SK-N-SH (cell line): Measurements from ENCODE around the gene MMP13. TPM values are rescaled to one million over a fixed set of nuclear protein-coding genes. Genes with fewer than 3 reads are reported as not detected.
"Not testable (repeated sequence)": the region's sequence is repeated elsewhere in the genome, so short reads cannot be mapped to it uniquely, and the experiment has no call there.

Experiments used
- CTCF ChIA-PET: fragments of 300-600, 350-600 bp; formaldehyde crosslinking; extraction: SDS; loops from one replicate; lab custom pipeline; 2021; lab: Yijun Ruan, JAX
- POLR2A ChIA-PET: fragments of 350-600 bp; sonication (Branson Sonifier 250); formaldehyde crosslinking; extraction: SDS; loops from one replicate; lab custom pipeline; 2020; ENCODE audit warnings: antibody characterized with exemption, inconsistent platforms; lab: Yijun Ruan, JAX
- DNase-seq: peaks from one replicate; pipeline ENCODE4 v3.0.0; 2012
- H2AFZ ChIP-seq: fragments of 200-600 bp; sonication (generic); 2 replicates; pipeline ENCODE4 v1.8.1; 2016; ENCODE audit warnings: antibody characterized with exemption, mild to moderate bottlenecking, low read depth
- H3F3A ChIP-seq: fragments of 200-600 bp; sonication (generic); replicated peaks from 2 replicates; pipeline ENCODE3; 2016; ENCODE audit warnings: antibody characterized with exemption, mild to moderate bottlenecking; ENCODE audit not compliant: insufficient read depth
- H3K27ac ChIP-seq, 2 experiments: fragments of 200-500 bp in 1 of 2; fragments of 200-600 bp in 1 of 2; sonication (Bioruptor generic) in 1 of 2; sonication (generic), shearing (Covaris generic) in 1 of 2; 2 replicates each; pipeline versions ENCODE4 v1.5.1 to v1.6.1; 2014 to 2016; ENCODE audit warnings: low read depth in 2 of 2, inconsistent platforms in 1 of 2, low read length in 1 of 2, mild to moderate bottlenecking in 1 of 2, mixed read lengths in 1 of 2
- H3K27me3 ChIP-seq: fragments of 200-600 bp; sonication (generic), shearing (Covaris generic); 2 replicates; pipeline ENCODE4 v1.6.1; 2016; ENCODE audit warnings: mixed run types; ENCODE audit not compliant: insufficient read depth
- H3K36me3 ChIP-seq, 2 experiments: fragments of 200-500 bp in 1 of 2; fragments of 200-600 bp in 1 of 2; sonication (Bioruptor generic) in 1 of 2; sonication (generic) in 1 of 2; replicated peaks in 1 of 2; 2 replicates each; pipeline versions ENCODE3 to v1.5.1; 2014 to 2016; ENCODE audit warnings: low read length in 1 of 2, mild to moderate bottlenecking in 1 of 2; ENCODE audit not compliant: insufficient read depth in 2 of 2, control insufficient read depth in 1 of 2
- H3K4me1 ChIP-seq, 2 experiments: fragments of 200-500 bp in 1 of 2; fragments of 200-600 bp in 1 of 2; sonication (Bioruptor generic) in 1 of 2; sonication (generic), shearing (Covaris generic) in 1 of 2; 2 replicates each; pipeline versions ENCODE4 v1.5.1 to v1.6.1; 2014 to 2016; ENCODE audit warnings: low read depth in 1 of 2, low read length in 1 of 2, mixed run types in 1 of 2; ENCODE audit not compliant: insufficient read depth in 2 of 2, control insufficient read depth in 1 of 2
- H3K4me2 ChIP-seq: fragments of 200-600 bp; sonication (generic), shearing (Covaris generic); 2 replicates; pipeline ENCODE4 v1.6.1; 2017; ENCODE audit warnings: mixed run types
- H3K4me3 ChIP-seq, 2 experiments: fragments of 200-500 bp in 1 of 2; fragments of 200-600 bp in 1 of 2; sonication (Bioruptor generic) in 1 of 2; sonication (generic), shearing (Covaris generic) in 1 of 2; 2 replicates each; pipeline versions ENCODE4 v1.5.1 to v1.8.1; 2014 to 2016; ENCODE audit warnings: low read depth in 2 of 2, inconsistent platforms in 1 of 2, low read length in 1 of 2, mild to moderate bottlenecking in 1 of 2, mixed read lengths in 1 of 2, moderate library complexity in 1 of 2
- H3K79me2 ChIP-seq: fragments of 200-600 bp; sonication (generic); 2 replicates; pipeline ENCODE4 v1.8.1; 2017; ENCODE audit warnings: mild to moderate bottlenecking; ENCODE audit not compliant: insufficient read depth
- H3K9ac ChIP-seq: fragments of 200-600 bp; sonication (generic); 2 replicates; pipeline ENCODE4 v1.6.1; 2017; ENCODE audit warnings: mixed run types
- H3K9me2 ChIP-seq: fragments of 200-600 bp; sonication (generic); 2 replicates; pipeline ENCODE4 v1.6.1; 2017; ENCODE audit warnings: mixed run types
- H3K9me3 ChIP-seq: fragments of 200-600 bp; sonication (generic); 2 replicates; pipeline ENCODE4 v1.6.1; 2017; ENCODE audit warnings: mixed run types, mild to moderate bottlenecking, moderate library complexity
- H4K20me1 ChIP-seq: fragments of 200-600 bp; sonication (generic); 2 replicates; pipeline ENCODE4 v1.6.1; 2017; ENCODE audit warnings: mild to moderate bottlenecking, mixed run types; ENCODE audit not compliant: insufficient read depth
- CHD2 ChIP-seq: fragments of 150-350 bp; IDR thresholded peaks from 2 replicates; pipeline ENCODE4 v1.6.1; 2018; ENCODE audit warnings: low read length; ENCODE audit not compliant: partially characterized antibody
- ELF1 ChIP-seq: IDR thresholded peaks from 2 replicates; pipeline ENCODE4 v1.4.0; 2012
- EP300 ChIP-seq, 2 experiments: IDR thresholded peaks; 2 replicates each; pipeline versions ENCODE4 v1.4.0 to v1.6.1; 2012; ENCODE audit warnings: borderline replicate concordance in 1 of 2, low read depth in 1 of 2, low read length in 1 of 2
- FOSL2 ChIP-seq: IDR thresholded peaks from 2 replicates; pipeline ENCODE4 v1.4.0; 2012; ENCODE audit warnings: low read depth, mild to moderate bottlenecking, moderate library complexity, borderline replicate concordance
- FOXJ3 ChIP-seq: sonication (generic); formaldehyde crosslinking; IDR thresholded peaks from 2 replicates; pipeline ENCODE4 v1.5.1; 2020; ENCODE audit warnings: mild to moderate bottlenecking, missing genetic modification reagents
- FOXM1 ChIP-seq: IDR thresholded peaks from 2 replicates; pipeline ENCODE4 v1.4.0; 2012; ENCODE audit warnings: low read depth, mild to moderate bottlenecking
- GABPA ChIP-seq: IDR thresholded peaks from 2 replicates; pipeline ENCODE4 v1.4.0; 2012; ENCODE audit warnings: low read depth, mild to moderate bottlenecking
- GATA2 ChIP-seq: sonication (generic); formaldehyde crosslinking; IDR thresholded peaks from 2 replicates; pipeline ENCODE4 v1.5.0; 2020; ENCODE audit warnings: mild to moderate bottlenecking, missing genetic modification reagents
- JUND ChIP-seq: IDR thresholded peaks from 2 replicates; pipeline ENCODE4 v1.4.0; 2012
- MEF2A ChIP-seq: IDR thresholded peaks from 2 replicates; pipeline ENCODE4 v1.4.0; 2012; ENCODE audit warnings: low read depth, borderline replicate concordance
- NFIC ChIP-seq: IDR thresholded peaks from 2 replicates; pipeline ENCODE4 v1.4.0; 2012; ENCODE audit warnings: borderline replicate concordance
- PBX3 ChIP-seq: IDR thresholded peaks from 2 replicates; pipeline ENCODE4; 2012
- POLR2AphosphoS5 ChIP-seq: IDR thresholded peaks from 2 replicates; pipeline ENCODE4 v1.6.1; 2012; ENCODE audit warnings: low read depth, low read length
- RCOR1 ChIP-seq: fragments of 150-350 bp; IDR thresholded peaks from 2 replicates; pipeline ENCODE4 v1.6.1; 2017; ENCODE audit warnings: antibody characterized with exemption, low read length
- RXRA ChIP-seq: IDR thresholded peaks from 2 replicates; pipeline ENCODE4 v1.4.0; 2012; ENCODE audit warnings: low read depth, mild to moderate bottlenecking, borderline replicate concordance
- SMC3 ChIP-seq: IDR thresholded peaks from 2 replicates; pipeline ENCODE4 v1.6.1; 2012; ENCODE audit warnings: low read depth, low read length, improper control_type of control experiment
- TAF1 ChIP-seq: IDR thresholded peaks from 2 replicates; pipeline ENCODE4 v1.6.1; 2012; ENCODE audit warnings: low read depth, mild to moderate bottlenecking, low read length, moderate library complexity, borderline replicate concordance
- TCF12 ChIP-seq: IDR thresholded peaks from 2 replicates; pipeline ENCODE4 v1.4.0; 2012
- TEAD4 ChIP-seq: IDR thresholded peaks from 2 replicates; pipeline ENCODE4 v1.4.0; 2012; ENCODE audit warnings: mild to moderate bottlenecking, borderline replicate concordance; ENCODE audit not compliant: insufficient read depth
- WGBS: methylation state at CpG from one replicate; pipeline ENCODE4 v1.1.6; 2017; ENCODE audit warnings: low lambda C conversion rate; 5-methylcytosine and 5-hydroxymethylcytosine counted together
- polyA plus RNA-seq, 3 experiments: library from polyadenylated mRNA; depleted of rRNA; stranded (reverse); fragments of >200 nt; gene quantifications; 2 replicates each; pipeline ENCODE4 v1.2.3, GENCODE V29; 2012
- TF ChIP-seq, protein P1 (sequence below): fragments of 200-600 bp; sonication (generic); IDR thresholded peaks from 2 replicates; pipeline ENCODE4 v1.6.1; 2017; ENCODE audit warnings: antibody characterized with exemption, mild to moderate bottlenecking, moderate library complexity
- TF ChIP-seq, protein P2 (sequence below): IDR thresholded peaks from 2 replicates; pipeline ENCODE4 v1.6.1; 2012; ENCODE audit warnings: mild to moderate bottlenecking, low read depth, low read length, moderate library complexity

MMP13 gene
- polyA plus RNA-seq, 1 of the 3 experiments (the other 2 are of a cell fraction) = 0.12 TPM

DNA sequence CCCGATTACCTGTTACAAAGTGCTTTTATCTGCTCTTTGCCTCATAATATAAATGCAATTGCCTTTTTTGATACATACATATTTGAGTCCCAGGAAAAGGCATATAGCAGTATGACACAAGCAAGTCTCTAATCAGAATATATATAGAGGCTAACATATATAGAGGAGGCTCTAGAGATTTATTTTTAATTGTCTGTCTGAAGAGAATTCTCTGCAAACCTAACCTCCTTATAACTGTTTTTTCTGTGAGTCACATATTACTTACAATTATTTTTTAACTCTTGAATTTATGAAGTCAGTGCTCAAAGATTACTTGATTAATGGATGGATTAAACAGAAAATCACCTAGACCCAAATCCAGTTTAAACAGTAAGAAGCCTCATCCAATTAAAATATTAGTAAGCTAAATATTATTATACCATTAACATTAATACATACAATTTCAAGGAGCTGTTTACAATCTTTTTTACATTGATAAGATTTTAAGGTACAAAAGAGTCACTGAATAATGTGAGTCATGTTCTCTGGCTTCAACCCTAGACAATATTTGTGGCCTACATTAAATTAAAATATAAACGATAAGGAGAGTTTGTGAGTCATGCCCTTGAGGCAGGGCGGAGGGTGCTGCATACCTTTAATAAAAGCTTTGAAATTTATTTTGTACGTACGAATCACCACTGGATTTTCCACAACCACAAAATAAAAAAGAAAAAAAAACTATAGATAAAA is 19.2 kb upstream of the MMP13 start:
- CTCF ChIA-PET = no interaction called here
- Histone ChIP-seq H3K9me2 (no peaks in the 10 kb centered on the region), H3K4me3 (no peak overlapping the region), H3K27me3 (no peaks in the 10 kb centered on the region), H3K4me2 (peak overlapping the region; percentile 42; the same call in 1 of the 2 replicates), H4K20me1 (no peaks in the 10 kb centered on the region), H3K27ac (peak overlapping the region; percentile 55 to 69; a peak in 3 of 4 replicates), H2AFZ (peak overlapping the region; percentile 0; the same call in 1 of the 2 replicates), H3K9me3 (peaks cover 4% of the 10 kb centered on the region; the same call in 1 of the 2 replicates), H3K9ac (no peak overlapping the region), H3F3A (peaks cover 21% of the 10 kb centered on the region), H3K36me3 (no peaks in the 10 kb centered on the region), H3K79me2 (no peaks in the 10 kb centered on the region), H3K4me1 (peaks cover 4 to 9% of the 10 kb centered on the region in 2 experiments)
- POLR2A ChIA-PET = no interaction called here
- DNase-seq = no peak
- no peak for TF ChIP-seq ELF1
- no peak for TF ChIP-seq RCOR1
- TF ChIP-seq NFIC = peak; percentile 58
- TF ChIP-seq, protein P1, sequence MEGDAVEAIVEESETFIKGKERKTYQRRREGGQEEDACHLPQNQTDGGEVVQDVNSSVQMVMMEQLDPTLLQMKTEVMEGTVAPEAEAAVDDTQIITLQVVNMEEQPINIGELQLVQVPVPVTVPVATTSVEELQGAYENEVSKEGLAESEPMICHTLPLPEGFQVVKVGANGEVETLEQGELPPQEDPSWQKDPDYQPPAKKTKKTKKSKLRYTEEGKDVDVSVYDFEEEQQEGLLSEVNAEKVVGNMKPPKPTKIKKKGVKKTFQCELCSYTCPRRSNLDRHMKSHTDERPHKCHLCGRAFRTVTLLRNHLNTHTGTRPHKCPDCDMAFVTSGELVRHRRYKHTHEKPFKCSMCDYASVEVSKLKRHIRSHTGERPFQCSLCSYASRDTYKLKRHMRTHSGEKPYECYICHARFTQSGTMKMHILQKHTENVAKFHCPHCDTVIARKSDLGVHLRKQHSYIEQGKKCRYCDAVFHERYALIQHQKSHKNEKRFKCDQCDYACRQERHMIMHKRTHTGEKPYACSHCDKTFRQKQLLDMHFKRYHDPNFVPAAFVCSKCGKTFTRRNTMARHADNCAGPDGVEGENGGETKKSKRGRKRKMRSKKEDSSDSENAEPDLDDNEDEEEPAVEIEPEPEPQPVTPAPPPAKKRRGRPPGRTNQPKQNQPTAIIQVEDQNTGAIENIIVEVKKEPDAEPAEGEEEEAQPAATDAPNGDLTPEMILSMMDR = no peak
- peak; percentile 89 for TF ChIP-seq JUND
- peak; percentile 44; the same call in 1 of the 2 replicates for TF ChIP-seq PBX3
- peak; percentile 23; the same call in 1 of the 2 replicates for TF ChIP-seq POLR2AphosphoS5
- no peak for TF ChIP-seq SMC3
- no peak for TF ChIP-seq GATA2 (CRISPR knock-in tag)
- 0 out of 2 replicates have a peak, but pooled peaks have one; percentile 51 for TF ChIP-seq FOXM1
- TF ChIP-seq TAF1 = no peak
- TF ChIP-seq FOXJ3 (CRISPR knock-in tag) = no peak
- peak; percentile 92 for TF ChIP-seq FOSL2
- peak; percentile 39; the same call in 1 of the 2 replicates for TF ChIP-seq TEAD4
- peak in 1 of 2 experiments; percentile 73; a peak in 1 of 4 replicates for TF ChIP-seq EP300 (IDR thresholded peaks at IDR 0.05; ENCODE audit: borderline replicate concordance in 1 of 2, low read depth in 1 of 2, low read length in 1 of 2)
- TF ChIP-seq, protein P2, sequence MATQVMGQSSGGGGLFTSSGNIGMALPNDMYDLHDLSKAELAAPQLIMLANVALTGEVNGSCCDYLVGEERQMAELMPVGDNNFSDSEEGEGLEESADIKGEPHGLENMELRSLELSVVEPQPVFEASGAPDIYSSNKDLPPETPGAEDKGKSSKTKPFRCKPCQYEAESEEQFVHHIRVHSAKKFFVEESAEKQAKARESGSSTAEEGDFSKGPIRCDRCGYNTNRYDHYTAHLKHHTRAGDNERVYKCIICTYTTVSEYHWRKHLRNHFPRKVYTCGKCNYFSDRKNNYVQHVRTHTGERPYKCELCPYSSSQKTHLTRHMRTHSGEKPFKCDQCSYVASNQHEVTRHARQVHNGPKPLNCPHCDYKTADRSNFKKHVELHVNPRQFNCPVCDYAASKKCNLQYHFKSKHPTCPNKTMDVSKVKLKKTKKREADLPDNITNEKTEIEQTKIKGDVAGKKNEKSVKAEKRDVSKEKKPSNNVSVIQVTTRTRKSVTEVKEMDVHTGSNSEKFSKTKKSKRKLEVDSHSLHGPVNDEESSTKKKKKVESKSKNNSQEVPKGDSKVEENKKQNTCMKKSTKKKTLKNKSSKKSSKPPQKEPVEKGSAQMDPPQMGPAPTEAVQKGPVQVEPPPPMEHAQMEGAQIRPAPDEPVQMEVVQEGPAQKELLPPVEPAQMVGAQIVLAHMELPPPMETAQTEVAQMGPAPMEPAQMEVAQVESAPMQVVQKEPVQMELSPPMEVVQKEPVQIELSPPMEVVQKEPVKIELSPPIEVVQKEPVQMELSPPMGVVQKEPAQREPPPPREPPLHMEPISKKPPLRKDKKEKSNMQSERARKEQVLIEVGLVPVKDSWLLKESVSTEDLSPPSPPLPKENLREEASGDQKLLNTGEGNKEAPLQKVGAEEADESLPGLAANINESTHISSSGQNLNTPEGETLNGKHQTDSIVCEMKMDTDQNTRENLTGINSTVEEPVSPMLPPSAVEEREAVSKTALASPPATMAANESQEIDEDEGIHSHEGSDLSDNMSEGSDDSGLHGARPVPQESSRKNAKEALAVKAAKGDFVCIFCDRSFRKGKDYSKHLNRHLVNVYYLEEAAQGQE = no peak
- TF ChIP-seq GABPA = no peak
- no peak for TF ChIP-seq CHD2
- no peak for TF ChIP-seq MEF2A
- peak; percentile 72 for TF ChIP-seq TCF12
- TF ChIP-seq RXRA = 0 out of 2 replicates have a peak, but pooled peaks have one; percentile 11
- WGBS = 13% methylated on average over 5 of the region's 5 CpGs

- peaks cover 21% of the 10 kb centered on the region for H3F3A ChIP-seq
- H3K27ac ChIP-seq, H3K36me3 ChIP-seq, H3K79me2 ChIP-seq, CTCF ChIA-PET, H3K9me3 ChIP-seq, H3K27me3 ChIP-seq, H4K20me1 ChIP-seq, H3K9ac ChIP-seq, DNase-seq, H3K4me2 ChIP-seq, H3K4me3 ChIP-seq, H3K9me2 ChIP-seq, H3K4me1 ChIP-seq, POLR2A ChIA-PET: not testable (repeated sequence)
- 84% methylated on average over 2 of the region's 2 CpGs for WGBS
- peak overlapping the region; percentile 0; the same call in 1 of the 2 replicates for H2AFZ ChIP-seq
These were observed 18.2 kb upstream of the MMP13 start for GRCh38 chr11:102973698-102974097.
